Activated CD8-positive, alpha-beta memory T cell treated with anti-CD3 and anti-CD28 coated beads, Interleukin-2, amount 10 ng/mL, durations not matched to agents 7 days and 5 days (primary cell): ENCODE measurements around the gene IQGAP2. TPM values are rescaled to one million over a fixed set of nuclear protein-coding genes. Genes with fewer than 3 reads are reported as not detected.

ENCODE experiments used
- ATAC-seq: fragments of 150-1000 bp; cut with Tn5 transposase; one replicate; pipeline ENCODE4 v1.10.0; 2021; ENCODE audit warnings: moderate library complexity
- CTCF ChIA-PET: fragments of 350-600 bp; sonication (Branson Sonifier 250); formaldehyde crosslinking; loops from one replicate; lab custom pipeline; 2021; ENCODE audit warnings: antibody characterized with exemption; lab: Charles Lee
- DNase-seq: peaks from one replicate; pipeline ENCODE4 v3.0.0-alpha.2; 2020
- H3K27ac Mint-ChIP-seq: one replicate; pipeline ENCODE4 v1.8.0; 2021; ENCODE audit warnings: mild to moderate bottlenecking, mixed read lengths
- H3K27me3 Mint-ChIP-seq: one replicate; pipeline ENCODE4 v1.8.0; 2021; ENCODE audit warnings: mixed read lengths
- H3K36me3 Mint-ChIP-seq: one replicate; pipeline ENCODE4 v1.8.0; 2021; ENCODE audit warnings: mild to moderate bottlenecking, mixed read lengths
- H3K4me1 Mint-ChIP-seq: one replicate; pipeline ENCODE4 v1.8.0; 2021; ENCODE audit warnings: mixed read lengths
- H3K4me3 Mint-ChIP-seq: one replicate; pipeline ENCODE4 v1.8.0; 2021; ENCODE audit warnings: mild to moderate bottlenecking, moderate library complexity, mixed read lengths
- H3K9me3 Mint-ChIP-seq: one replicate; pipeline ENCODE4 v1.8.0; 2022; ENCODE audit warnings: low read depth, mixed read lengths
- total RNA-seq, 2 experiments: library from RNA; stranded (reverse); gene quantifications; one replicate each; pipeline ENCODE4 v1.2.3, GENCODE V29; 2021

Gene IQGAP2
- total RNA-seq, 2 experiments from 2014 or later, result 70.2 to 118 TPM

- Mint-ChIP-seq H3K4me1 (peaks cover 14% of the 10 kb centered on the region), H3K36me3 (peaks cover 61% of the 10 kb centered on the region), H3K9me3 (peaks cover 5% of the 10 kb centered on the region), H3K27ac (no peak overlapping the region), H3K4me3 (no peak overlapping the region), H3K27me3 (no peaks in the 10 kb centered on the region)
- CTCF ChIA-PET, result interaction anchor here (1.1 to 2.3 kb wide), 4 partner anchors 44 to 131 kb away, joined by 3 to 8 read pairs (median 5); no protein-coding TSS in a partner anchor
- ATAC-seq (no peak), DNase-seq (no peak)
Measured at GRCh38 chr5:76643371-76643770, 240.3 kb downstream of the IQGAP2 start.

- ATAC-seq, result no peak
- H3K4me3 Mint-ChIP-seq, result no peak overlapping the region
- CTCF ChIA-PET, result interaction anchor here (0.8 to 1.1 kb wide), 2 partner anchors 9 to 126 kb away, joined by 3 to 4 read pairs; no protein-coding TSS in a partner anchor
- H3K9me3 Mint-ChIP-seq, result peaks cover 18% of the 10 kb centered on the region
- no peak overlapping the region for H3K27ac Mint-ChIP-seq
- peaks cover 8% of the 10 kb centered on the region for H3K4me1 Mint-ChIP-seq
- H3K27me3 Mint-ChIP-seq, result no peaks in the 10 kb centered on the region
- DNase-seq, result no peak
- peaks cover 82% of the 10 kb centered on the region for H3K36me3 Mint-ChIP-seq
Measured at GRCh38 chr5:76649140-76649539, 246.1 kb downstream of the IQGAP2 start.

- H3K27me3 Mint-ChIP-seq, result no peaks in the 10 kb centered on the region
- ATAC-seq (no peak), DNase-seq (no peak)
- peaks cover 8% of the 10 kb centered on the region for H3K4me1 Mint-ChIP-seq
- CTCF ChIA-PET, result interaction anchor here (0.7 to 1.7 kb wide), 3 partner anchors 14 to 122 kb away, joined by 3 to 6 read pairs (median 3); no protein-coding TSS in a partner anchor
- no peak overlapping the region for H3K27ac Mint-ChIP-seq
- H3K4me3 Mint-ChIP-seq, result no peak overlapping the region
- H3K9me3 Mint-ChIP-seq, result peaks cover 14% of the 10 kb centered on the region
- H3K36me3 Mint-ChIP-seq, result peaks cover 64% of the 10 kb centered on the region
Measured at GRCh38 chr5:76652809-76653414, 249.8 kb downstream of the IQGAP2 start.

GRCh38 chr5:76657091-76657490 is 254.0 kb downstream of the IQGAP2 start:
- Mint-ChIP-seq H3K4me1 (peaks cover 6% of the 10 kb centered on the region), H3K9me3 (no peaks in the 10 kb centered on the region), H3K27me3 (no peaks in the 10 kb centered on the region), H3K36me3 (peaks cover 46% of the 10 kb centered on the region), H3K4me3 (no peak overlapping the region), H3K27ac (no peak overlapping the region)
- ATAC-seq (no peak), DNase-seq (no peak)
- CTCF ChIA-PET, result no interaction called here

- Mint-ChIP-seq H3K27ac (no peak overlapping the region), H3K36me3 (peaks cover 47% of the 10 kb centered on the region), H3K4me1 (peaks cover 2% of the 10 kb centered on the region), H3K4me3 (no peak overlapping the region), H3K27me3 (no peaks in the 10 kb centered on the region), H3K9me3 (no peaks in the 10 kb centered on the region)
- CTCF ChIA-PET, result interaction anchor here (2.0 kb wide), 2 partner anchors 12 to 117 kb away, joined by 6 read pairs; no protein-coding TSS in a partner anchor
- DNase-seq, result no peak
- ATAC-seq, result no peak
Measured at GRCh38 chr5:76657683-76658311, 254.7 kb downstream of the IQGAP2 start.

GRCh38 chr5:76660360-76660759 is 257.3 kb downstream of the IQGAP2 start:
- Mint-ChIP-seq H3K9me3 (no peaks in the 10 kb centered on the region), H3K4me1 (no peaks in the 10 kb centered on the region), H3K27ac (no peak overlapping the region), H3K27me3 (no peaks in the 10 kb centered on the region), H3K4me3 (no peak overlapping the region), H3K36me3 (peaks cover 39% of the 10 kb centered on the region)
- no peak for ATAC-seq
- CTCF ChIA-PET, result interaction anchor here (1.5 to 1.6 kb wide), 2 partner anchors 35 to 114 kb away, joined by 3 to 5 read pairs; no protein-coding TSS in a partner anchor
- DNase-seq, result no peak

GRCh38 chr5:76662521-76662920 is 259.4 kb downstream of the IQGAP2 start:
- CTCF ChIA-PET, result no interaction called here
- no peaks in the 10 kb centered on the region for H3K27me3 Mint-ChIP-seq
- no peak for DNase-seq
- ATAC-seq, result no peak
- H3K36me3 Mint-ChIP-seq, result peaks cover 48% of the 10 kb centered on the region
- no peaks in the 10 kb centered on the region for H3K9me3 Mint-ChIP-seq
- no peak overlapping the region for H3K27ac Mint-ChIP-seq
- H3K4me3 Mint-ChIP-seq, result no peak overlapping the region
- H3K4me1 Mint-ChIP-seq, result no peaks in the 10 kb centered on the region

- no peaks in the 10 kb centered on the region for H3K27me3 Mint-ChIP-seq
- CTCF ChIA-PET, result no interaction called here
- no peak overlapping the region for H3K4me3 Mint-ChIP-seq
- no peaks in the 10 kb centered on the region for H3K4me1 Mint-ChIP-seq
- ATAC-seq, result no peak
- no peak for DNase-seq
- no peak overlapping the region for H3K27ac Mint-ChIP-seq
- peaks cover 46% of the 10 kb centered on the region for H3K36me3 Mint-ChIP-seq
- no peaks in the 10 kb centered on the region for H3K9me3 Mint-ChIP-seq
Measured at GRCh38 chr5:76663573-76663972, 260.5 kb downstream of the IQGAP2 start.

GRCh38 chr5:76664079-76664478 is 261.0 kb downstream of the IQGAP2 start:
- Mint-ChIP-seq H3K27me3 (no peaks in the 10 kb centered on the region), H3K36me3 (peaks cover 46% of the 10 kb centered on the region), H3K27ac (no peak overlapping the region), H3K9me3 (no peaks in the 10 kb centered on the region), H3K4me3 (no peak overlapping the region), H3K4me1 (no peaks in the 10 kb centered on the region)
- CTCF ChIA-PET, result no interaction called here
- ATAC-seq (no peak), DNase-seq (no peak)

GRCh38 chr5:76667495-76667894 is 264.4 kb downstream of the IQGAP2 start:
- ATAC-seq (no peak), DNase-seq (no peak)
- no peak overlapping the region for H3K27ac Mint-ChIP-seq
- peaks cover 59% of the 10 kb centered on the region for H3K36me3 Mint-ChIP-seq
- CTCF ChIA-PET, result interaction anchor here (1.0 kb wide), 1 partner anchor 15 kb away, joined by 3 read pairs; no protein-coding TSS in a partner anchor
- no peaks in the 10 kb centered on the region for H3K27me3 Mint-ChIP-seq
- no peaks in the 10 kb centered on the region for H3K9me3 Mint-ChIP-seq
- H3K4me3 Mint-ChIP-seq, result no peak overlapping the region
- H3K4me1 Mint-ChIP-seq, result no peaks in the 10 kb centered on the region

GRCh38 chr5:76669245-76669644 is 266.2 kb downstream of the IQGAP2 start:
- no peaks in the 10 kb centered on the region for H3K27me3 Mint-ChIP-seq
- no peak overlapping the region for H3K4me3 Mint-ChIP-seq
- H3K9me3 Mint-ChIP-seq, result no peaks in the 10 kb centered on the region
- H3K4me1 Mint-ChIP-seq, result no peaks in the 10 kb centered on the region
- peaks cover 60% of the 10 kb centered on the region for H3K36me3 Mint-ChIP-seq
- H3K27ac Mint-ChIP-seq, result no peak overlapping the region
- no peak for DNase-seq
- ATAC-seq, result no peak
- CTCF ChIA-PET, result interaction anchor here (1.3 to 1.6 kb wide), 2 partner anchors 10 to 105 kb away, joined by 4 to 6 read pairs; no protein-coding TSS in a partner anchor

- DNase-seq (no peak), ATAC-seq (no peak)
- H3K36me3 Mint-ChIP-seq, result peaks cover 59% of the 10 kb centered on the region
- no peaks in the 10 kb centered on the region for H3K27me3 Mint-ChIP-seq
- no peak overlapping the region for H3K27ac Mint-ChIP-seq
- no peaks in the 10 kb centered on the region for H3K4me1 Mint-ChIP-seq
- CTCF ChIA-PET, result interaction anchor here (1.6 kb wide), 1 partner anchor 12 kb away, joined by 6 read pairs; no protein-coding TSS in a partner anchor
- no peak overlapping the region for H3K4me3 Mint-ChIP-seq
- H3K9me3 Mint-ChIP-seq, result no peaks in the 10 kb centered on the region
Measured at GRCh38 chr5:76670508-76670907, 267.4 kb downstream of the IQGAP2 start.

- ATAC-seq, result no peak
- Mint-ChIP-seq H3K4me3 (no peak overlapping the region), H3K36me3 (peaks cover 60% of the 10 kb centered on the region), H3K9me3 (no peaks in the 10 kb centered on the region), H3K27me3 (no peaks in the 10 kb centered on the region), H3K4me1 (no peaks in the 10 kb centered on the region), H3K27ac (no peak overlapping the region)
- no peak for DNase-seq
- CTCF ChIA-PET, result no interaction called here
Measured at GRCh38 chr5:76672242-76672641, 269.2 kb downstream of the IQGAP2 start.

GRCh38 chr5:76673125-76673524 is 270.0 kb downstream of the IQGAP2 start:
- CTCF ChIA-PET, result interaction anchor here (1.2 kb wide), 1 partner anchor 102 kb away, joined by 4 read pairs; no protein-coding TSS in a partner anchor
- Mint-ChIP-seq H3K4me3 (no peak overlapping the region), H3K27ac (no peak overlapping the region), H3K4me1 (no peaks in the 10 kb centered on the region), H3K36me3 (peaks cover 60% of the 10 kb centered on the region), H3K27me3 (no peaks in the 10 kb centered on the region), H3K9me3 (no peaks in the 10 kb centered on the region)
- DNase-seq, result no peak
- no peak for ATAC-seq
